ENCODE measurements around the gene MYG1. TPM values are rescaled to one million over a fixed set of nuclear protein-coding genes. Genes with fewer than 3 reads are reported as not detected.

MYG1 gene
- total and polyA plus RNA-seq, 2 of the 13 experiments (the other 11 are each of a cell fraction or from before 2014, with no cell fraction given) = 38.6 to 58.0 TPM

- TF ChIP-seq JARID2 (CRISPR knock-in tag; IDR thresholded peaks at IDR 0.05; ENCODE audit: insufficient replicate concordance) (no peak), BCL6 (CRISPR knock-in tag; IDR thresholded peaks at IDR 0.05) (peak; percentile 54; the same call in 1 of the 2 replicates), RFXAP (CRISPR knock-in tag; IDR thresholded peaks at IDR 0.05; ENCODE audit: borderline replicate concordance) (peak; percentile 50; the same call in 1 of the 2 replicates), ERF (CRISPR knock-in tag; IDR thresholded peaks at IDR 0.05) (peak; percentile 78), MLX (CRISPR knock-in tag; IDR thresholded peaks at IDR 0.05) (no peak), ZNF530 (CRISPR knock-in tag; IDR thresholded peaks at IDR 0.05; ENCODE audit: low read depth) (no peak), NFRKB (IDR thresholded peaks at IDR 0.05) (no peak; the same call in 1 of the 2 replicates), BHLHE40 (IDR thresholded peaks at IDR 0.05; ENCODE audit: low read length) (no peak), SETDB1 (CRISPR knock-in tag; IDR thresholded peaks at IDR 0.05; ENCODE audit: borderline replicate concordance) (no peak), RFXANK (CRISPR knock-in tag; IDR thresholded peaks at IDR 0.05) (no peak; the same call in 1 of the 2 replicates), RAD21 (CRISPR knock-in tag; IDR thresholded peaks at IDR 0.05) (no peak), ZNF264 (CRISPR knock-in tag; IDR thresholded peaks at IDR 0.05) (0 out of 2 replicates have a peak, but pooled peaks have one; percentile 45), DDIT3 (CRISPR knock-in tag; IDR thresholded peaks at IDR 0.05) (no peak), ZNF547 (CRISPR knock-in tag; IDR thresholded peaks at IDR 0.05) (no peak), BATF2 (CRISPR knock-in tag; IDR thresholded peaks at IDR 0.05) (no peak), ATF1 (CRISPR knock-in tag; IDR thresholded peaks at IDR 0.05) (no peak), GMEB2 (CRISPR knock-in tag; IDR thresholded peaks at IDR 0.05; ENCODE audit: low read depth) (no peak), MTF1 (CRISPR knock-in tag; IDR thresholded peaks at IDR 0.05) (no peak), EHMT2 (IDR thresholded peaks at IDR 0.05; ENCODE audit: borderline replicate concordance, low read depth, low read length) (no peak), ZNF18 (CRISPR knock-in tag; IDR thresholded peaks at IDR 0.05; ENCODE audit: insufficient replicate concordance) (no peak), ZBTB39 (CRISPR knock-in tag; IDR thresholded peaks at IDR 0.05) (no peak)
Measured at GRCh38 chr12:53295070-53295890, 4.2 kb upstream of the MYG1 start, which contains the start of gene PFDN5 (continued).

Measured in HepG2 (cell line).